Caco-2 (cell line): ENCODE results near the gene POLRMT. TPM values are rescaled to one million over a fixed set of nuclear protein-coding genes. Genes with fewer than 3 reads are reported as not detected.

Experiments used
- BruUV-seq: library from RNA; stranded (reverse); fragments of 400-500 nt; replicated peaks from 2 replicates; lab custom pipeline; 2021; lab: Mats Ljungman, UMichigan
- CTCF ChIA-PET: fragments of 300-600 bp; sonication (Branson Sonifier 250); formaldehyde crosslinking; loops from one replicate; lab custom pipeline; 2022; ENCODE audit warnings: antibody characterized with exemption; lab: Charles Lee
- POLR2A ChIA-PET: fragments of 300-600 bp; sonication (Branson Sonifier 250); formaldehyde crosslinking; loops from one replicate; lab custom pipeline; 2022; ENCODE audit warnings: antibody characterized with exemption; lab: Charles Lee
- DNase-seq, 2 experiments: peaks; one replicate each; pipeline versions ENCODE4 v3.0.0 to v3.0.0-alpha.2; 2020 to 2022
- H3K27me3 ChIP-seq: replicated peaks from 2 replicates; pipeline ENCODE4 v1.6.0; 2011; ENCODE audit warnings: low read length; ENCODE audit not compliant: control insufficient read depth, insufficient read depth
- H3K36me3 ChIP-seq: 2 replicates; pipeline ENCODE4 v1.5.1; 2011; ENCODE audit warnings: low read length; ENCODE audit not compliant: control insufficient read depth, insufficient read depth
- H3K4me1 ChIP-seq: fragments of 250-450 bp; sonication (Bioruptor Pico); 2 replicates; pipeline ENCODE4 v1.5.1; 2020; ENCODE audit warnings: mild to moderate bottlenecking
- H3K4me3 ChIP-seq: 2 replicates; pipeline ENCODE4 v1.5.1; 2011; ENCODE audit warnings: low read depth, mild to moderate bottlenecking, control low read depth, low read length
- H3K9me3 ChIP-seq: fragments of 250-450 bp; sonication (Bioruptor Pico); 2 replicates; pipeline ENCODE4 v1.5.1; 2020; ENCODE audit warnings: mild to moderate bottlenecking, moderate library complexity
- H3K27ac Mint-ChIP-seq: one replicate; pipeline ENCODE4 v1.8.0; 2022; ENCODE audit warnings: mixed read lengths; ENCODE audit not compliant: unreplicated experiment
- H3K27me3 Mint-ChIP-seq: one replicate; pipeline ENCODE4 v1.8.0; 2022; ENCODE audit warnings: mixed read lengths; ENCODE audit not compliant: insufficient read depth, unreplicated experiment
- H3K36me3 Mint-ChIP-seq: one replicate; pipeline ENCODE4 v1.8.0; 2022; ENCODE audit warnings: mild to moderate bottlenecking, mixed read lengths; ENCODE audit not compliant: insufficient read depth, unreplicated experiment
- H3K4me1 Mint-ChIP-seq: one replicate; pipeline ENCODE4 v1.8.0; 2022; ENCODE audit warnings: low read depth, mixed read lengths; ENCODE audit not compliant: unreplicated experiment
- H3K4me3 Mint-ChIP-seq: one replicate; pipeline ENCODE4 v1.8.0; 2022; ENCODE audit warnings: mild to moderate bottlenecking, moderate library complexity, mixed read lengths; ENCODE audit not compliant: unreplicated experiment
- H3K9me3 Mint-ChIP-seq: one replicate; pipeline ENCODE4 v1.8.0; 2022; ENCODE audit warnings: mixed read lengths; ENCODE audit not compliant: unreplicated experiment
- CTCF ChIP-seq, 2 experiments: fragments of 200-600 bp in 1 of 2; IDR thresholded peaks; 1 replicate in 1 of 2; 2 replicates in 1 of 2; pipeline versions ENCODE4 v1.5.1 to v1.8.0; 2011 to 2022; ENCODE audit warnings: antibody characterized with exemption in 1 of 2, control low read depth in 1 of 2, inconsistent platforms in 1 of 2, low read depth in 1 of 2, low read length in 1 of 2, mild to moderate bottlenecking in 1 of 2, moderate library complexity in 1 of 2; ENCODE audit not compliant: insufficient read depth in 1 of 2, severe bottlenecking in 1 of 2, unreplicated experiment in 1 of 2
- intact Hi-C: fragments of 100-400 bp; cut with micrococcal nuclease; formaldehyde crosslinking; loops from one replicate; pipeline ENCODE4 v1.10.0; 2022; ENCODE audit not compliant: unreplicated experiment
- total RNA-seq: library from RNA; stranded (reverse); gene quantifications from 2 replicates; pipeline ENCODE4 v1.2.3, GENCODE V29; 2022

Gene POLRMT
- total RNA-seq, 1 experiment from 2014 or later = 95.8 TPM

- Mint-ChIP-seq H3K27me3 (no peaks in the 10 kb centered on the region), H3K9me3 (no peaks in the 10 kb centered on the region), H3K4me3 (no peak overlapping the region), H3K36me3 (peaks cover 44% of the 10 kb centered on the region), H3K4me1 (no peaks in the 10 kb centered on the region), H3K27ac (no peak overlapping the region)
- H3K27me3 ChIP-seq = no peaks in the 10 kb centered on the region
- H3K4me3 ChIP-seq = no peak overlapping the region
- no peak for DNase-seq
- no peak for TF ChIP-seq CTCF (IDR thresholded peaks at IDR 0.05; ENCODE audit: insufficient read depth in 1 of 2, low read depth in 1 of 2, low read length in 1 of 2, severe bottlenecking in 1 of 2, unreplicated experiment in 1 of 2)
- TSS peak; percentile 68 for BruUV-seq
- H3K9me3 ChIP-seq = no peaks in the 10 kb centered on the region
- ChIA-PET CTCF (no interaction called here), POLR2A (no interaction called here)
- no peaks in the 10 kb centered on the region for H3K4me1 ChIP-seq
- no peaks in the 10 kb centered on the region for H3K36me3 ChIP-seq
- intact Hi-C loops = no loop called here
These were observed 14.4 kb upstream of the POLRMT start for GRCh38 chr19:647566-648284.

- POLR2A ChIA-PET = no interaction called here
These were observed 13.6 kb upstream of the POLRMT start for GRCh38 chr19:646779-647565.

More at GRCh38 chr19:646779-647565, 13.6 kb upstream of the POLRMT start:
- H3K4me1 ChIP-seq = no peaks in the 10 kb centered on the region
- no peak overlapping the region for H3K4me3 ChIP-seq
- no TSS peak for BruUV-seq
- no peaks in the 10 kb centered on the region for H3K9me3 ChIP-seq
- Mint-ChIP-seq H3K9me3 (no peaks in the 10 kb centered on the region), H3K27ac (no peak overlapping the region), H3K4me3 (no peak overlapping the region), H3K27me3 (no peaks in the 10 kb centered on the region), H3K36me3 (peaks cover 43% of the 10 kb centered on the region), H3K4me1 (no peaks in the 10 kb centered on the region)
- H3K36me3 ChIP-seq = no peaks in the 10 kb centered on the region
- intact Hi-C loops = no loop called here
- DNase-seq = no peak
- CTCF ChIA-PET = no interaction called here
- TF ChIP-seq CTCF (IDR thresholded peaks at IDR 0.05; ENCODE audit: insufficient read depth in 1 of 2, low read depth in 1 of 2, low read length in 1 of 2, severe bottlenecking in 1 of 2, unreplicated experiment in 1 of 2) = no peak
- H3K27me3 ChIP-seq = no peaks in the 10 kb centered on the region
